Measurements from ENCODE around the gene PHACTR2. TPM values are rescaled to one million over a fixed set of nuclear protein-coding genes. Genes with fewer than 3 reads are reported as not detected.
"Not testable (repeated sequence)": the region's sequence is repeated elsewhere in the genome, so short reads cannot be mapped to it uniquely, and the experiment has no call there.

Gene PHACTR2
- total RNA-seq, 2 experiments from 2014 or later: 24.2 to 26.2 TPM

- ChIA-PET POLR2A (no interaction called here), CTCF (no interaction called here)
Observed at GRCh38 chr6:143755301-143755744, 77.6 kb downstream of the PHACTR2 start.

- CTCF ChIA-PET: no interaction called here
- POLR2A ChIA-PET: no interaction called here
Observed at GRCh38 chr6:143757346-143757832, 79.6 kb downstream of the PHACTR2 start.

GRCh38 chr6:143758551-143758950 lies 80.8 kb downstream of the PHACTR2 start:
- CTCF ChIA-PET: no interaction called here
- POLR2A ChIA-PET: no interaction called here

GRCh38 chr6:143759666-143760065 lies 81.9 kb downstream of the PHACTR2 start:
- ChIA-PET CTCF (no interaction called here), POLR2A (no interaction called here)

- ChIA-PET CTCF (no interaction called here), POLR2A (no interaction called here)
Observed at GRCh38 chr6:143761074-143761473, 83.3 kb downstream of the PHACTR2 start.

- POLR2A ChIA-PET: no interaction called here
- CTCF ChIA-PET: no interaction called here
Observed at GRCh38 chr6:143762126-143762525, 84.4 kb downstream of the PHACTR2 start.

- CTCF ChIA-PET: no interaction called here
- POLR2A ChIA-PET: no interaction called here
Observed at GRCh38 chr6:143765422-143766184, 87.8 kb downstream of the PHACTR2 start.

GRCh38 chr6:143766185-143766553 lies 88.4 kb downstream of the PHACTR2 start:
- ChIA-PET POLR2A (no interaction called here), CTCF (no interaction called here)

- POLR2A ChIA-PET: no interaction called here
- CTCF ChIA-PET: no interaction called here
Observed at GRCh38 chr6:143767433-143767832, 89.7 kb downstream of the PHACTR2 start.

GRCh38 chr6:143772116-143773086 lies 94.6 kb downstream of the PHACTR2 start:
- POLR2A ChIA-PET: no interaction called here
- CTCF ChIA-PET: interaction anchor here (1.0 kb wide), 1 partner anchor 23 kb away, joined by 3 read pairs; no protein-coding TSS in a partner anchor

GRCh38 chr6:143773506-143774150 lies 95.9 kb downstream of the PHACTR2 start:
- CTCF ChIA-PET: no interaction called here

GRCh38 chr6:143774347-143774746 lies 96.6 kb downstream of the PHACTR2 start:
- ChIA-PET CTCF (no interaction called here), POLR2A (no interaction called here)

More at GRCh38 chr6:143773506-143774150, 95.9 kb downstream of the PHACTR2 start:
- POLR2A ChIA-PET: no interaction called here

- ChIA-PET POLR2A (no interaction called here), CTCF (no interaction called here)
Observed at GRCh38 chr6:143775336-143775735, 97.6 kb downstream of the PHACTR2 start.

- ChIA-PET CTCF (interaction anchor here (0.7 kb wide), 1 partner anchor 357 kb away, joined by 3 read pairs; no protein-coding TSS in a partner anchor), POLR2A (no interaction called here)
Observed at GRCh38 chr6:143778926-143779325, 101.2 kb downstream of the PHACTR2 start.

- CTCF ChIA-PET: no interaction called here
- POLR2A ChIA-PET: no interaction called here
Observed at GRCh38 chr6:143782481-143782880, 104.7 kb downstream of the PHACTR2 start.

GRCh38 chr6:143783077-143783476 lies 105.3 kb downstream of the PHACTR2 start:
- POLR2A ChIA-PET: no interaction called here
- CTCF ChIA-PET: no interaction called here

- CTCF ChIA-PET: no interaction called here
Observed at GRCh38 chr6:143784316-143784715, 106.6 kb downstream of the PHACTR2 start.

GRCh38 chr6:143786371-143786770 lies 108.6 kb downstream of the PHACTR2 start:
- CTCF ChIA-PET, POLR2A ChIA-PET: not testable (repeated sequence)

More at GRCh38 chr6:143784316-143784715, 106.6 kb downstream of the PHACTR2 start:
- POLR2A ChIA-PET: no interaction called here

- POLR2A ChIA-PET: no interaction called here
- CTCF ChIA-PET: interaction anchor here (1.0 kb wide), 1 partner anchor 14 kb away, joined by 4 read pairs; no protein-coding TSS in a partner anchor
Observed at GRCh38 chr6:143792402-143793279, 114.9 kb downstream of the PHACTR2 start.

Measured in activated CD8-positive, alpha-beta memory T cell treated with anti-CD3 and anti-CD28 coated beads for 36 hours (primary cell).